ENCODE measurements around the gene VEPH1.

VEPH1 gene

DNA sequence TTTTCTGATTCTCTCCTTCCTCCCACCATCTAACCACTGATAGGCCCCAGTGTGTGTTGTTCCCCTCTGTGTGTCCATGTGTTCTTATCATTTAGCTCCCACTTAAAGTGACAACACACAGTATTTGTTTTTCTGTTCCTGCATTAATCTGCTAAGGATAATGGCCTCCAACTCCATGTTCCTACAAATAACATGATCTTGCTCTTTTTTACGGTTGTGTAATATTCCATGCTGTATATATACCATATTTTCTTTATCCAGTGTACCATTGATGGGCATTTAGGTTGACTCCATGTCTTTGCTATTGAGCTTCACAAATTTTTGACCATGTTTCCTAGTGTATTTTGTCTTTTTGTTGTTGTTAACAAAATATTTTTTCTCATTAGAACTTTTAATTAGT, 30.6 kb downstream of the VEPH1 start:
- DNase-seq, result no peak

DNA sequence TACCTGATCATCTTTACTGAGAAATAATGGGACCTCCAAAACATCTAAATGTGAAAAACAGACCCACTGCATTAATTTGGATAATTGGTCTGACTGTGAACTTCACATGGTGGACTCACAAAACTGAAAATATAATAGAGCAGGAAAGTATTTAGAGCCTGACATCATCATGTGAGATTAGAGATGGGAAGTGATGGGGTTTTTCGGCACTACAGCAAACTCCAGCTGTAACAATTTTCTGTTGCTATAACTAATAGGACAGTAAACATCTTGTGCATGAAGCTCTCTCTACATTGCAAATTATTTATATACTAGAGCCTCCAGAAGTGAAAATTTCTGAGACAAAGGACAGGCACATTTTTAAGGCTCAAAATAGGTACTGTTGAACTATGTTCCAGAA, 32.2 kb downstream of the VEPH1 start:
- DNase-seq, result no peak

DNA sequence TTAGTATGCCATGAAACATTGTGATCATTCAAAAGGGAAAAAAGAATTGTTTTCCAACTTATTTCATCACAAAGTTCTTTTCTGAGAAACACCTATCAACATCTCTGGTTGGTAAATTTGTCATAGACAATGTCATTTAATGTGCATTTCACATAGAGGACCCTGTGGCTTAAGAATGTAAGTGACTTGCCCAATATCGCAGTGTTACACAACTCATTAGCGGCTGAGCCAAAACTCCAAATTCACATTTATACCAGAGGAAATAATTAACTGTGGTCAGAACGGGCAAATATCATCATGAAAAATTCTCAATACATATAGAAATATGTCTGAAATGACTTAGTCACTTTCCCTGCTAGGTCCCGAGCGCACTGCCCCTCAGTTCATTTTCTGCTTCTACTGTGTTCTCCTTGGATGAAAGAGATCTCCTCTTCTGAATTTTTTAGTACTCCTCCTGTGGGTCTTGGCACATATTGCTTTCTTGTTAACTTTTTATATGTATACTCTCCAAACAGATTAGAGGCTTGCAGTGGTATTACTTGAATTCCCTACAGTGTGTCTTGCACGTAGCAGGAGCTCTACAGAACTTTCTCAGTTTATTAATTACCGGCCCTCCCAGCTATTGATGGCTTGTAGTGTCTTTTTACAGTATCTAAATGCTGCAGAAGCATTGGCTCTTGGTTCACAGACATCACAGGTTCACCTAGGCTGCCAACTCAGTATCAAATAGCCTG, 33.5 kb downstream of the VEPH1 start:
- DNase-seq, result no peak

DNA sequence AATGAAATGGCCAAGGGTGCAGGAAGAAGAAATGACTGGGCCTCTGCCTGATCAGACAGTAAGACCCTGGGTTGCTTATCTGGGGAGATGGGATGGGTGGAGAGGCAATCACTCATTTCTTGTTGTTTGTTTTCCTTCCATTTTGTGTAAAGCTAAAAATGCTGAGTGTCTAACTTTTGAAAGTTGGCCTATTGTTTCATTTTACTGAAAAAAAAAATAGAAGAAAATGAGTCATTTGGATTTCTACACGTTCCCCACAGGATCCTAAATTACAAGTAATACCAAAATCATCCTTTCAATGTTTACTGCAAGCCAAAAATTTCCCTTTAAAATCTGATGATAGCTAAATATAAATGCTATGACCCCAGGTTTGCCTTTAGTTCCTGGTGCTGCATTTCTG, 36.0 kb downstream of the VEPH1 start:
- no peak for DNase-seq

DNA sequence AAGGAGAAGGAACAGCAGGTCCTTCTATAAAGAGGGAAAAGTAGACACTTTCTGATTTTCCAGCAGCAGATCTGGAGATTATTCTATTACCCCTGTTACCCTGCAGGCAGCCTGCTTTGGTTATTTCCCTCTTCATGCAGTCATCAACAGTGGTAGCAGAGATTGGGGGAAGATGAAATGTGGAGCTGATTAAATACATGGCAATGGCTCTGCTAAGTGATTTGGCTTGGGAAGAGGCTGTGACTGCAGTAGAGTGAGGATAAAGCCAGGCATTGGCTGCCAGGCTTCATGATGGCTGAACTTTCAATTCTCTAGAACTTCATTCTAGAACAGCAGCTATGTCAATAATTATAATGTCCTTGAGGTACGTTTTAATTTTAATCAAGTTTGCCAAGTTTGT, 37.5 kb downstream of the VEPH1 start:
- DNase-seq, result no peak

DNA sequence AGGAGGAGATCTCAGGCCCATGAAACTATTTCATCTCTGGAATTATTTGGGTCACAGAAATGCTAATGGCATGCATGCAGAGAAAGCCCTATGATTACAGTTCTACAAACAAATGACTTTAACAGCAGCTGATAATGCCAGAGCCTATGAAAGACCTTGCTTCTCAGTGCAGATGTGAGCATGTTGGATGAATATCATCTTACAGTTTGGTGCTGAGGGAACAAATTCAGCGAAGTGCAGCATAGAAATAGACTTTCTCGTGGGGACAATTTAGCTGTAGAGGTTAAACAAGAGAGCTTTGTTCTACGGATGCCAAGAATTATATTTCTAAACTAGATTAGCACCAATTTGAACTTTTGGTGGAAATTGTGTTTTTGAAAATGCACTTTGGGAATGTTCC, 38.9 kb downstream of the VEPH1 start:
- DNase-seq, result no peak

DNA sequence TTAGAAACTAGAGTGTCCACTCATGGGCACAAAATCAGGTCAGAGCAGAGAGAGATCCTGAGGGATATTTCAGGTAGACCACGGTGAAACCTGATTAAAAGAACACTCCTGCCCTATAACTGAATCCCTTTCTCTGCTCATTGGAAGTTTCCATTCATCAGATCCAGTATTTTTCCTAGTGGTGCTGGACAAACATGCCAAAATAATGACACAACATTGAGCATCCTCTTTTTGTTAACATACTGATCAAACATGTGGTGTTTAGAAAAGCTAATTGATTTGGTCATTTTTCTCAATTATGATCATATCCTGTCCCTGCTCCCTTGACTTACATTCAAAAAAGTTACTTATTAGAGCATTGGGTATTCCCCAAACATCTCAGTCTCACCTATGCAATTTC, 39.4 kb downstream of the VEPH1 start:
- DNase-seq, result no peak

DNA sequence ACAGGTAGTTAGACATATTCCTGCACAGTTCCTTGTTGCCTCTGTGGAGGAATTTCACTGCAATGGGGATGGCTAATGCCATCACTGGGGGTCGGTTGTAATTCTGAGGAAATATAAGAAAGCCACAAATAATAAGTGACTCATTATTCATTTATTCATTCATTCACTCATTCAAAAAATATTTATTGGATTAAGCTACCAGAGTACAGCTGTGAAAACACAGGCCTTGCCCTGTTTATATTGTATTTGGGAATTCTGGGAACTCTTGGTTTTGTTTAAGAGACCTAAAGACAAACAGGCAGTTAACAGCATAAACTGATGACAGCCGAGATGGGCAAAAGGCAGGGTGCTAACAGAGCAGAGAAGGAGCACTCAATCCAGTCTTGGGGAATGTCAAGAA, 43.0 kb downstream of the VEPH1 start:
- no peak for DNase-seq

GRCh38 chr3:157459706-157460105, 43.5 kb downstream of the VEPH1 start:
- DNase-seq, result no peak

DNA sequence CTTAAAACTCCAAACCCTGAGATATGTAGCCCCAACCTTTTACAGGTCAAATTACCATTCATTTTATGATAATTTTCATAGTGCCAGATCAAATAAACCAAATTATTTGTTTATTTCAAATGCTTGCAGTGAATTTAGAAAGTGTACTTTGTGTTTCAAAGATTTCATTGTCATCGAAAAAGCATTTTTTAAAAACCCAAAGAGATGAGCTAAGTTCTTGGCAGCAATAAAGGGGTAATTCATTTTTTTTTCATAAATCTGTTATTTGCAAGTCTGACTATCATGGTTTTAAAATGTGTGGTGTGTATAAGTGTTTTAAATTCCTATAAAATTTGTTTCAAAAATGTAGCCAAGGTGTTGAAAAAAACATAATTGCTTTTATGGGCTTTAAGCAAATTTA, 49.4 kb downstream of the VEPH1 start:
- DNase-seq, result no peak

DNA sequence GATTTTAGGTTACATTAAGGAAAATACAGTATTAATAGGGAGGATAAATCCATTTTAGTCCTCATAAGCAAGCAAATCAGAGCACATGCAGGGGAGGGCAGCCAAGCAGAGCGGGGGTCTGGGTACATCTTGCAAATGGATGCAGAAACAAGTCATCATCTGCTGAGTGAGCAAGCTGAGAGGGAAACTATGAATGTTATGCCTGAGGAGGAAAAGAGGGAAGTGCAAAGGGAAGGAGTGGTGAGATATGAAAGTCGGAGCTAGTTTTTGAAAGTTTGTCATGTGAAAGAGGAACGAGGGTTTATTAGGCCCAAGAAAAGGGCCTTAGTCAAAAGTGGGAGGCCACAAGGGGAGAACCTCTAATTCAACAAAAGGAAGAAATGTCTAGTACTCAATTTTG, 51.1 kb downstream of the VEPH1 start:
- no peak for DNase-seq

DNA sequence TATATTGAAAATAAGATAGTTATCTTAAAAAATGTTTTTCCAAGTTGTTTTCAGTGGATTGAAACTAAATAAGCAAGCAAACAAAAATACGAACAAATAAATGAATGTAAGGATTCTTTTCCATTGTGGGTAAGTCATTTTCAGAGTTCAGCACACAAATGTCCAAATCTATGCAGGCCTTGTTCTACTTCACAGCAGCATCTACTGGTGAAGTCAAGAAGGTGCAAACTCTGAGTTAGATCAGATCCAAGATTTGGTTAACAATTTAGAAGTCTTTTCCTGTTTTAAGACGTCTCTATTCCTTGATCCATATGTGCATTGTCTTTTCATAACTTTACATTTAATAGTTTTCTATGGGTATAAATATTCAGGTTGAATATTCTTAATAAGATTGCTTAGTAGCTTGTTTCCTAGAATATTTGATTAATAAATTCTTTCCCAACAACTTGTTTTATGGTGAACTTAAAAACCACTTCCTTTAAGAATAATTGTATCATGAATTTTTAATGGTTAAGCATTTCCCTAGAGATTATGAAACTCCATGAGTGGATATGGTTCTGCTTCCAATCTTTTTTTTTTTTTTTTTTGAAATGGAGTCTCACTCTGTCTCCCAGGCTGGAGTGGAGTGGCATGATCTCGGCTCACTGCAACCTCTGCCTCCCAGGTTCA, 56.1 kb downstream of the VEPH1 start:
- DNase-seq, result no peak

DNA sequence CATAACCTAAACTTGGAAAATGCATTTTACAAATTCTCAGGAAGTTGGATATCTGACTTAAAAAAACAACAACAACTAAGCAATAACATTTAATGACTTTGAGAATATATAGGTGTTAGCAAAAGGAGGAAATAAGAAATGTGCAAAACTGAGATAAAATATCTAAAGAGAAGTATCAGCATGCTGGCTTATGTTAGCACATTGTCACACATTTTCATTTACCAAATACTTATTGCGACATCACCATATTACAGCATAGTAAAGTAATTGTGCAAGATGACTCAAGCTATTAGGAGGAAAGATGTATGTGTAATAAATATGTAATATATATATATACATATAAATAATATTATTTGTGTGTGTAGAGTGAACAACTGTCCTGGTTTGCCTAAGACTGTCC, 57.4 kb downstream of the VEPH1 start:
- no peak for DNase-seq

DNA sequence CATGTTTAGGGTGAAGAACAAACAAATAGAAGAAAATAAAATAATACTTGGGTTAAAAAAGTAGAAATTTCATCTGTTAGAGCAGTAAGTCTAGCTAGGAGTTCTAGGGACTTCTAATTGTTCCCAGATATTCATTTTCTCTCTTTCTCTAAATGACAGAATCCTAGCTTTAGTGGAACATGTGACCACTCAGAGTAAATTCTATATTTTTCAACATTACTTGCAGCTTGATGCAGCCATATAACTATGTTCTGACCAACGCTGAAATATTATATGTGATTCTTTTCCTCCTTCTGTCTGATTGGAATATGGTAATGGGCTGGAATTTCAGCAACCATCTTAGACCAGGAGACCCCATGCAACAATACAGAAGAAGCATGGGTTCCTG, 58.4 kb downstream of the VEPH1 start:
- no peak for DNase-seq

- DNase-seq, result no peak
These were observed 59.1 kb downstream of the VEPH1 start for GRCh38 chr3:157443905-157444796.

- no peak for DNase-seq
These were observed 60.5 kb downstream of the VEPH1 start for GRCh38 chr3:157442729-157443128.

DNA sequence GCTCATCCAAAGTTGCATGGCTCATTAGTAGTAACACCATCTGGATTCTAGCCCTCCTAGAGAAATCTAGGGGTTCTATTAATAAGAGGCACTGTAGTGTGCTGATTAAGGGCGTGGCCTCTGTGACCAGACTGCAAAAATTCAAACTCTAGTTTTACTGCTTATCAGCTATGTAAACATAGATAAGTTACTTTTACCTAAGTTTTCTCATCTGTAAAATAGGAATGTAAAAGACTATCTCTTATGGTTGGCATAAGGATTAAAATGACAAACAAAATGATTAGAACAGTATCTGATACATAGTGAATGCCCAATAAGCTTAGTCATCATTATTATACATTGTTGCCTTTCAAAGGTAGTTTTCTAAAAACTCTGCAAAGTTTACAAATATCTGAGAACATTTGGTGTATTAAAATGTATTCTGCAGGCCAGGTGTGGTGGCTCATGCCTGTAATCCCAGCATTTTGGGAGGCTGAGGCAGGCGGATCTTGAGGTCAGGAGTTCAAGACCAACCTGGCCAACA, 62.1 kb downstream of the VEPH1 start:
- no peak for DNase-seq

GRCh38 chr3:157438194-157438730, 65.0 kb downstream of the VEPH1 start:
- DNase-seq, result no peak

GRCh38 chr3:157436583-157437291, 66.5 kb downstream of the VEPH1 start, which contains the start of gene PTX3:
TSS of gene PTX3 (plus strand) at chr3:157436850. CDS start at chr3:157436934, 84 bp downstream.
- peak in 1 of 2 donors; percentile 14 for DNase-seq

- no peak for DNase-seq
These were observed 73.5 kb downstream of the VEPH1 start for GRCh38 chr3:157429708-157430107.

DNA sequence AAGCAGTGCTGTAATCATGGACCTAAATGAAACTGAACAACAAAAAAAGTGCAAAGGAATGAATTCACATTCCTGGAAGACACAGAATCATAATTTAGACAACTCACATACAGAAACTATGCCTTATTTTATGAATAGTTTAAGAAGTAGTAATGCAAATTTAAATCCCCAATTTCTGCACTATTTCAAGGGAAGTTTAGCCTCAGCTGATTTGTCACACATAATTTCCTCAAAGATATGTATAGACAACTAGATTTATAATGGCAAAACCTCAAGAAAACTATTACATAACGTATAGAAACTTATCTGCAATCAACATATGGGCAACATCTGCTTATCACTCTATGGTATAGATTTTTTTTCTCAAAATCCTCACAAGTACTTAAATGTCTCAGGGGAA, 74.4 kb downstream of the VEPH1 start:
- DNase-seq, result no peak

- DNase-seq, result no peak
These were observed 75.3 kb downstream of the VEPH1 start for GRCh38 chr3:157427901-157428300.

DNA sequence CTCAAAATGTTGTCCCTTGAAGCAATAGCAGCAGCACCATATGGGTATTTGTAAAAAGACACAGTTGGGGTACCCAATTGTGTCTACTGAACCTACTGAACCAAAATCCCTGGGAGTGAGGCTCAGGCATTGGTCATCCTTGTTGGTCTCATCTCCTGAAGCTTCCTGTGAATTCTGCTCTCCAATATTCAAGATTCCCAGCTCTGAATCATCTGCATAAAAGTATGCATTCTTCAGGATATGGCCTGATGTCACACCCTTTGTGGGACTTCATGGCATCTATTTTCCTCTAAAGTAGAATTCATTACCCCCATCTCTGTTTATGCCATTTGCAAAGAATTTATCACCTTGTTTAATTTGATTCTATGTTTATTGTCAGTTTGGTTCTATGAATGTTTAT, 79.9 kb downstream of the VEPH1 start:
- no peak for DNase-seq
